WI38 (cell line): ENCODE measurements around the gene TEFM.
"Not testable (repeated sequence)": the region's sequence is repeated elsewhere in the genome, so short reads cannot be mapped to it uniquely, and the experiment has no call there.

Source experiments
- H3K4me3 ChIP-seq: 2 replicates; pipeline ENCODE4 v1.5.1; 2011; ENCODE audit warnings: low read depth, mild to moderate bottlenecking, control low read depth, low read length
- TF ChIP-seq, protein P1 (sequence below): IDR thresholded peaks from 2 replicates; pipeline ENCODE4 v1.5.1; 2012; ENCODE audit warnings: low read depth, mild to moderate bottlenecking, control low read depth, low read length

TEFM gene

DNA sequence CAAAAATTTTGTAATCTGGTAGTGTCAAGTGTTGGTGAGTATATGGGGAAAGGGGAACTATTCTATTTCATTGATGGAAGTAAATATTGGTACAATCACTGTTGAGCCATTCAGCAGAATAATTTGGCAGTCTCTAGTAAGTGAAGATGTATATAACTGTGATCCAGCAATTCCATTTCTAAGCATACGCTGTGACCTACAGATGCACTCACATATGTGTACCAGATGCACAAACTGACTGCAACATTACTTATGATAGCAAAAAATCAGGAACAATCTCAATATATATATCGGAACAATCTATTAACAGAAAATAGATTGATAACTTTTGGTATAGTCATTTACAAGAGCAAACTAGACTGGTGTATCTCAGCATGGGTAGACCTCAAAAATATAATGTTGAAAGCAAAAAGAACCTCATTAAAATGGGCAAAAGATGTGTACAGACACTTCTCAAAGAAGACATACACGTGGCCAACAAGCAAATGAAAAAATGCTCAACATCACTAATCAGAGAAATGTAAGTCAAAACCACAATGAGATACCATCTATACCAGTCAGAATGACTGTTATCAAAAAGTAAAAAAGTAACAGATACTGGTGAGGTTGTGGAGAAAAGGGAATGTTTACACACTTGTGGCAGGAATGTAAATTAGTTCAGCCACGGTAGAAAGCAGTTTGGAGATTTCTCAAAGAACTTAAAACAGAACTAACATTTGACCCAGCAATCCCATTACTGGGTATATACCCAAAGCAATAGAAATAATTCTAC lies 36.5 kb upstream of the TEFM start:
- TF ChIP-seq, protein P1, sequence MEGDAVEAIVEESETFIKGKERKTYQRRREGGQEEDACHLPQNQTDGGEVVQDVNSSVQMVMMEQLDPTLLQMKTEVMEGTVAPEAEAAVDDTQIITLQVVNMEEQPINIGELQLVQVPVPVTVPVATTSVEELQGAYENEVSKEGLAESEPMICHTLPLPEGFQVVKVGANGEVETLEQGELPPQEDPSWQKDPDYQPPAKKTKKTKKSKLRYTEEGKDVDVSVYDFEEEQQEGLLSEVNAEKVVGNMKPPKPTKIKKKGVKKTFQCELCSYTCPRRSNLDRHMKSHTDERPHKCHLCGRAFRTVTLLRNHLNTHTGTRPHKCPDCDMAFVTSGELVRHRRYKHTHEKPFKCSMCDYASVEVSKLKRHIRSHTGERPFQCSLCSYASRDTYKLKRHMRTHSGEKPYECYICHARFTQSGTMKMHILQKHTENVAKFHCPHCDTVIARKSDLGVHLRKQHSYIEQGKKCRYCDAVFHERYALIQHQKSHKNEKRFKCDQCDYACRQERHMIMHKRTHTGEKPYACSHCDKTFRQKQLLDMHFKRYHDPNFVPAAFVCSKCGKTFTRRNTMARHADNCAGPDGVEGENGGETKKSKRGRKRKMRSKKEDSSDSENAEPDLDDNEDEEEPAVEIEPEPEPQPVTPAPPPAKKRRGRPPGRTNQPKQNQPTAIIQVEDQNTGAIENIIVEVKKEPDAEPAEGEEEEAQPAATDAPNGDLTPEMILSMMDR: no peak
- no peak overlapping the region for H3K4me3 ChIP-seq

DNA sequence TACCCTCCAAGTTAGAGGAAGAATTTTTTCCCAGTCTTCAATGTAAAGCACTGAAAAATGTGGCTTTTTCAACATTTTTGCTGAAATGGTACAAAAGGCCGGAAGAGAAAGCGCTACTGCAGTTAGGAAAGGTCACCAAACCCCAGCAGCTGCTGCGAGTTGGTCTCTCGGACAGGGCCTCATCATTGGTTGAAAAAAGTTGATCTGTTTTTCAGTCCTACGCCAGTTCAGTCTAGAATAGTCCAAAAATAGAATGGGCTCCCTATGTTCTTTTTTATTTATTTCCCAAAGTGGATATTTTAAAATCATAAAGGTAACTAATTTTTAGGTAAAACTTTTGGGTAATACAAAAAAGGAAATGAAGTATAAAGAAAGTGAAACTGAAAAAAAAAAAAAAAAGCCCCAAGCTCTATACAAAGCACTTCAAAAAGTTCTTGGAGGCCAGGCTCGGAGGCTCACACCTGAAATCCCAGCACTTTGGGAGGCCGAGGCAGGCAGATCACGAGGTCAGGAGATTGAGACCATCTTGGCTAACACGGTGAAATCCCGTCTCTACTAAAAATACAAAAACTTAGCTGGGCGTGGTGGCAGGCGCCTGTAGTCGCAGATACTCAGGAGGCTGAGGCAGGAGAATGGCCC lies 33.1 kb upstream of the TEFM start:
- H3K4me3 ChIP-seq: no peak overlapping the region

DNA sequence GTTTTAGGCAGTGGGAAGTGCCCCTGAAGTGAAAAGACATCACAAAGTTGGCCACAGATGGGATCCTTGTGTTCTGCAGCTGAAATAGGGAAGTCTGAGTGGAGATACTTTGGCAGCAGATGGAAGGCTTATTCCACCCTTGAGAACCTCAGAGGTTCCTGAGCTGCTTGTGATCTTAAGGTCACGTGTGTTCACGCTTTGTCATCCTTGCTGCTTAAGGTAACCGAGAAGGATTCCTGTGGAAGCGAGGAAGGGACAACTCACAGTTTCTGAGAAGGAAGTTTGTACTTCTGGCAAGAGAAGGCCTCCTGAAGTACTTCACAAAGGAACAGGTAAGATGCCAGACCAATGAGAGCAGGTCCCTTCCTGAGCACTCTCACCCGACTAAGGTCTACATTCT lies 27.9 kb upstream of the TEFM start:
- TF ChIP-seq, protein P1: no peak

More for the DNA sequence above, 33.1 kb upstream of the TEFM start:
- TF ChIP-seq, protein P1: no peak

DNA sequence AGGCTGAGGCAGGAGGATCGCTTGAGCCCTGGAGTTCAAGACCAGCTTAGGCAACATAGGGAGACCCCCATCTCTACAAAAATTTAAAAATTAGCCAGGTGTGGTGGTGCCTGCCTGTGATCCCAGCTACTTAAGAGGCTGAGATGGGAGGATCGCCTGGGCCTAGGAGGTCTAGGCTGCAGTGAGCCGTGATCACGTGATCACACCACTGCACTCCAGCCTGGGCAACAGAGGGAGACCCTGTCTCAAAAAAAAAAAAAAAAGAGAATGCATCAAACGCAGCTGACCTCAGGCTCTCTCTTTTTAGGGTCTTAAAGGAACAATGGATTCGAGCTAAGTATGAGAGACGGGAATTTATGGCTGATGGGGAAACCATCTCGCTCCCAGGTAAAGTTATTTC lies 25.5 kb upstream of the TEFM start:
- H3K4me3 ChIP-seq: not testable (repeated sequence)

More for the DNA sequence above, 27.9 kb upstream of the TEFM start:
- H3K4me3 ChIP-seq: no peak overlapping the region

DNA sequence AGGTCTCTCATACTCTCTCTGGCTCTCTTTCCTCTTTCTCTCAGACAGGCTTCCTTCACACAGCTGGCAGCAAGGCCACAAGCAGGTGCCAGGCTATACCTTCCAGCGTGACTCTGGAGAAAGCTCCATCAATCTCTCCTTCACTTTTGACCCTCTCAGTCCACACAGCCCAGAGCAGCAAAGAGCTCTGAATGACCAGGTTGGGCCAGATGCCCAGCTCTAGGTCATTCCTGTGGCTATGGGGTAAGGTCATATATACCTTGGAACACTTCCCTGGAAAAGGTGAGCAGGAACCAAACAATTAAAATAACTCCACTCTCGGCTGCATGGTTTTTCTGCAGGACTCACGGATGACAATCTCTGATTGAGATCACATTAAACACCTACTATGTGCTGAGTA lies 24.5 kb upstream of the TEFM start:
- TF ChIP-seq, protein P1: no peak
- H3K4me3 ChIP-seq: no peak overlapping the region

DNA sequence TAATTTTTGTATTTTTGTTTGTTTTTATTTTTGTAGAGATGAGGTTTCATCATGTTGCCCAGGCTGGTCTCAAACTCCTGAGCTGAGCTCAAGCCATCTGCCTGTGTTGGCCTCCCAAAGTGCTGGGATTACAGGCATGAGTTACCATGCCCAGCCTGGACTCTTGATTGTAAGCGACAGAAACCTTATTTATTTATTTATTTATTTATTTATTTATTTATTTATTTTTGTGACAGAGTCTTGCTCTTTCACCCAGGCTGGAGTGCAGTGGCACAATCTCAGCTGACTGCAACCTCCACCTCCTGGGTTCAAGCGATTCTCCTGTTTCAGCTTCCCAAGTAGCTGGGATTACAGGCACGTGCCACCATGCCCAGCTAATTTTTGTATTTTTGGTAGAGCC lies 23.8 kb upstream of the TEFM start:
- H3K4me3 ChIP-seq: not testable (repeated sequence)

DNA sequence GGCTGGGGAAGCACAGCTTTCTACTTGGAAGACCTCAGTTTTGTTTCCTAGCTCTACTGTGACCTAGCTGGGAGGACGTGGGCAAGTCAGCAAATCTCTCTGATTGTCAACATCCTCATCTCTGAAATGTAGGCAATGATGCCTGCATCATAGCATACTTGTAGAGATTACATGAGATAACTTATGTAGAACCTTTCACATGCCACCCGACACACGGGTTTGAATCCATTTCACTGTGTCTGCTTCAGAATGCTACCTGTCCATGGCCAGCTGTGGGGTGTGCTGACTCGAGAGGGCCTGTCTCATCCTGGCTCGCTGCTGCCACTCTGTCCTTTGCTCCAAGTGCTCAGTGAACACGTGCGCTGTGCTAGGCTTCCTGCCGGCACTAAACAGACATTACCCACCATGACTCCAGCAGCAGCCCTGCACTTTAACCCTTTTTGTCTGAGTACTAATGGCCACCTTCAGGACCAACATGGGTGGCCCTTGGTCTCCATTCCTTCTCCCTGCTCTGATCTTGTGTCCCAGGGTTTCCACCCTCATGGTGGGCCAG lies 23.1 kb upstream of the TEFM start:
- TF ChIP-seq, protein P1: no peak
- H3K4me3 ChIP-seq: no peak overlapping the region

DNA sequence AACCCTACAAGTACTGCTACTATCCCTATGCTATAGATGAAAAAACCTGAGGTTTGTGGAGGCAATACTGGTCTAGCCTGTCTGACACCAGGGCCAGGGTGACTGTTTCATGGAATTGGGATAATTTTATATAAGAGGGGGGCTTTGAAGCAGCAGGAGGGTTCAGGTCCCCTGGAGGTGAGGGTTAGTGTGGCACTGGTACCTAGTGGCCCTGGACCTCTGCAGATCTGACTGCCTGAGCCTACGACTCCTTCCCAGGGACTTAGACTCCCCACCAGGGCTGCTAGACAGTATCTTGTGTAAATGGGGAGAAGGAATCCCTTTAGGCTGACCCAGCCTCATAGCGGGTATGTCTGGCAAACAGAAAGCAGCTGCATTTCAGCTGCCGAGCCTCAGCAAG lies 22.5 kb upstream of the TEFM start:
- no peak overlapping the region for H3K4me3 ChIP-seq
- TF ChIP-seq, protein P1: no peak
